GM12864 (cell line): ENCODE data around the gene RTP3.

Experiments used
- DNase-seq: peaks from one replicate; pipeline ENCODE4 v3.0.0-alpha.2; 2011; ENCODE audit warnings: low read depth
- H3K4me3 ChIP-seq: 2 replicates; pipeline ENCODE4 v1.5.1; 2011; ENCODE audit warnings: mild to moderate bottlenecking, low read depth, low read length, control low read depth
- TF ChIP-seq, protein P1 (sequence below): IDR thresholded peaks from 2 replicates; pipeline ENCODE4 v1.5.1; 2011; ENCODE audit warnings: low read depth, mild to moderate bottlenecking, moderate library complexity, low read length, control low read depth, inconsistent platforms; ENCODE audit errors: missing control alignments

RTP3 gene

DNA sequence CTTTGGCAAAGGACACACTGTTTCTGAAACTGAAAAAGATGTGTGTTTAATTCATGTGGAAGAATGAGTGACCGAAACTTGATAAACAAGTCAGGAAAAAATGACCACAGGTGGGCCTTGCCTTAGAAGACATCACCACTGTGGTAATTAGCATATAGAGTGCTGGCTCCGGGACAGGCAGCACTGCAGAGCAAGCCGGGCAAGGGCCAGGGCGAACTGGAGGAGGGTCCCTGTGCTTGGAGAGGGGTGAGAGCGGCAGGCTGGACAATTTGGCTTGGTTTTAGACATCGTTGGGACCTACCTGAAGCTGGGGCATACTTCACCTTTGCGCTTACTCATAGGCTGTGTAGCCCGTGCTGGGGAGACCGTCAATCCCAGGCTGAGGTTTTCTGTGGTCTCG lies 8.2 kb downstream of the RTP3 start:
- no peak for DNase-seq
- TF ChIP-seq, protein P1, sequence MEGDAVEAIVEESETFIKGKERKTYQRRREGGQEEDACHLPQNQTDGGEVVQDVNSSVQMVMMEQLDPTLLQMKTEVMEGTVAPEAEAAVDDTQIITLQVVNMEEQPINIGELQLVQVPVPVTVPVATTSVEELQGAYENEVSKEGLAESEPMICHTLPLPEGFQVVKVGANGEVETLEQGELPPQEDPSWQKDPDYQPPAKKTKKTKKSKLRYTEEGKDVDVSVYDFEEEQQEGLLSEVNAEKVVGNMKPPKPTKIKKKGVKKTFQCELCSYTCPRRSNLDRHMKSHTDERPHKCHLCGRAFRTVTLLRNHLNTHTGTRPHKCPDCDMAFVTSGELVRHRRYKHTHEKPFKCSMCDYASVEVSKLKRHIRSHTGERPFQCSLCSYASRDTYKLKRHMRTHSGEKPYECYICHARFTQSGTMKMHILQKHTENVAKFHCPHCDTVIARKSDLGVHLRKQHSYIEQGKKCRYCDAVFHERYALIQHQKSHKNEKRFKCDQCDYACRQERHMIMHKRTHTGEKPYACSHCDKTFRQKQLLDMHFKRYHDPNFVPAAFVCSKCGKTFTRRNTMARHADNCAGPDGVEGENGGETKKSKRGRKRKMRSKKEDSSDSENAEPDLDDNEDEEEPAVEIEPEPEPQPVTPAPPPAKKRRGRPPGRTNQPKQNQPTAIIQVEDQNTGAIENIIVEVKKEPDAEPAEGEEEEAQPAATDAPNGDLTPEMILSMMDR, result no peak
- no peak overlapping the region for H3K4me3 ChIP-seq

DNA sequence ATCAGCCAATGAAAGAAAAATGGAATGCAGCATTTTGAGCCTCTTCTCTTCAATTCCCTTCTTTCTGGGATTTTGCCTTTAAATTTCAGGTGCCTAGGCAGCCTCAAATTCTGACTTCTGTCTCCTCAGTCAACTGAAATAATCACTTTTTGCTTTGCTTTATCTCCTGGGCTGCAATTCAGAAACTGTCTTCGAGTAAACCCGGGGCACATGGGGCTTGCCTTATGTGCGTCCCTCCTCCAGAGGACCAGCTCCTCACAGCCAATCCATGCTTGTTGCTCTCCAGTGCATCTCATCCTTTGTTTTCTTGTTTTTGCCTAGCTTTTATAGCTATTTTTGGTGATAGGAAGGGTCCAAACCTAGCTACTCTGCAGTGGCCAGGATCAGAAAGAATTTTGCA lies 8.8 kb downstream of the RTP3 start:
- TF ChIP-seq, protein P1, result no peak
- no peak overlapping the region for H3K4me3 ChIP-seq
- no peak for DNase-seq

DNA sequence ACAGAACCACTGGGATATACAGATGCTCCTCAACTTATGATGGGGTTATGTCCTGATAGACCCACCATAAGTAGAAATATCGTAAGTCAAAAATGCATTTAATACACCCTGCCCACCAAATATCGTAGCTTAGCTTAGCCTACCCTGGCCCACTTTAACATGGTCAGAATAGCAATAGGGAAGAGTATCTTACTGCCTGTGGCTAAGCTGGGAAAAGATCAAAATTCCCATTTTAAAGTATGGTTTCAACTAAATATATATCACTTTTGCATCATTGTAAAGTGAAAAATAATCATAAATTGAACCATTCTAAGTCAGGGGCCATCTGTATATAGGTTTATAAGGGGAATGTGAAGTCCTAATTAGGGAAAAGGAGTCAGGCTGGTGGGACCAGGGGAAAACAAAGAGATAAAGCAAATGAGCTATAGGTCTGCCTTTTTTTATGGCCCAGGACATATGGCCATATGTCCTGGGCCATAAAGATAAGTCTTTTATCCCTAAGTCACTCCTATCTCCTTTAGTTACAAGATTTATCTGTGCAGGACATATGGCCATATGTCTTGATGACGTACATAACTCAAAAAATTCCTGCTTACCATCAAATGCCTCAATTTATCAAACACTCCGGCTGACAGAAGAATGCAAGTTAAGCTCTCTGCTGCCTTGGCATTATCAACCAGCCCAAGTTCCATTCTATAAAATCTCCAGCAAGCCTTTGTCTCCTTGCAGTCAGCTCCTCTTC lies 11.2 kb downstream of the RTP3 start:
- TF ChIP-seq, protein P1, result no peak
- H3K4me3 ChIP-seq, result no peak overlapping the region
- DNase-seq, result no peak

DNA sequence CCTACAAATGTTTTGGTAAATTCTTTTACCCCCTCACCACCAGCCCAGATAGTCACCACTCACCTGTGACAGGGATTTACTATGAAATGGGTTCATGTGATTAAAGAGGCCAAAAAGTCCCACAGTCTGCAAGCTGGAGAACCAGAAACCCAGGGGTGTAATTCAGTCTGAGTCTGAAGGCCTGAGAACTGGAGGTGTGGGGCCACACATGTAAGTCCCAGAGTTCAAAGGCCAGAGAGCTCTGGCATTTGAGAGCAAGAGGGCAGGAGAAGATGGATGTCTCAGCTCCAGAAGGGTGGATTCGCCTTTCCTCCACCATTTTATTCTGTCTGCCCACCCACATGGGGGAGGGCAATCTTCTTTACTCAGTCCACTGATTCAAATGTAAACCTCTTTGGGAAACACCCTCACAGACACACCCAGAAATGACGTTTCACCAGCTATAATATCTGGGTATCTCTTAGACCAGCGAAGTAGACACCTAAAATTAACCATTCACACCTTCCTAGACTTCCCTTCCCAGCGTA lies 11.9 kb downstream of the RTP3 start:
- TF ChIP-seq, protein P1, result no peak
- H3K4me3 ChIP-seq, result no peak overlapping the region
- DNase-seq, result no peak

DNA sequence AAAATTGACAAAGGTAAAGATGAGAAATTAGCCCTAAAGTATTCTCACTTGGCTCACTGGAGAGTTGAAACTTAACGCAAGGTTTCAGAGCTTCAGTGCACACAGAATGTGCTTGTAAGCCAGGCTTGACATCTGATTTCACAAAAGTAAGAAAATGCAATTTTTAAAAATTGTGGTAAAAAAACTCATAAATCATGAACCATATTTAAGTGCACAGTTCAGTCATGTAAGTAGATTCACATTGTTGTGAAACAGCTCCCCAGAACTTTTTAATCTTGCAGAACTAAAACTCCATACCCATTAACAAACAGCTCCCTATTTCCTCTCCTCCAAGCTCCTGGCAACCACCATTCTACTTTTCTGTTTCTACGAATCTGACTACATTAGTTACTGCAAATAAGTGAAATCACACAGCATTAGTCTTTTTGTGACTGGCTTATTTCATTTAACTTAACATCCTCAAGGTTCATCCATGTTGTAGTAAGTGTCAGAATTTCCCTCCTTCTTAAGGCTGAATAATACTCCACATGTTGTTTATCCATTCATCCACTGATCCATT lies 14.5 kb downstream of the RTP3 start:
- TF ChIP-seq, protein P1, result no peak
- no peak for DNase-seq
- no peak overlapping the region for H3K4me3 ChIP-seq

DNA sequence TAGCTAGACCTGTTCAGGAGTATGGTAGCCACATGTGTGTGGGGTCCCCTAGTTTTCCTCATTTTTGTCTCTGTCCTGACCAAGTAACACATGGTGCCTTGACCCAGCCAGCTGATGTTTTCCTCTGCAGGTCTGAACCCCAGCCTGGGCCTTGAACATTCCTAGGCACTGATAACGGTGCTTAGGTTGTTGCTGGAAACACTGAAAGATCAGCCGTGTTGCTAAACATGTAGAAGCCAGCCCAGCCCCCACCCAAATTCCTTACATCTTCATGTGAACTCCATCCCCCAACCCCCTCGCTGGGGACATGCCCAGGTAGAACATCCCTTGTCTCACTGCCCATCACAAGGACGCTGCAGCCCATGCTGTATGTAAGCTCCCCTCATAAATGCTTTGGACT lies 18.7 kb downstream of the RTP3 start:
- DNase-seq, result no peak
- no peak overlapping the region for H3K4me3 ChIP-seq
- TF ChIP-seq, protein P1, result no peak
